ENCODE data around the gene MYO5B.

The MYO5B gene

GRCh38 chr18:49875155-49875554, 319.8 kb downstream of the MYO5B start:
- in situ Hi-C loops (cut with HindIII; ENCODE audit: low pct_ligation_motif_present, low sequenced_read_pairs): no loop called here
- no peak for DNase-seq
- H3K36me3 ChIP-seq (replicated peaks): no peaks in the 10 kb centered on the region
- no peak overlapping the region for H3K4me3 ChIP-seq (ENCODE audit: low read depth, low read length)
- no peak for TF ChIP-seq CTCF (IDR thresholded peaks at IDR 0.05; ENCODE audit: low read depth, low read length, missing control alignments)
- H3K27me3 ChIP-seq (replicated peaks): no peaks in the 10 kb centered on the region
- H3K27ac ChIP-seq: no peak overlapping the region

- Histone ChIP-seq H3K27ac (no peak overlapping the region), H3K36me3 (replicated peaks) (no peaks in the 10 kb centered on the region), H3K4me3 (ENCODE audit: low read depth, low read length) (no peak overlapping the region), H3K27me3 (replicated peaks) (no peaks in the 10 kb centered on the region)
- DNase-seq: no peak
- no peak for TF ChIP-seq CTCF (IDR thresholded peaks at IDR 0.05; ENCODE audit: low read depth, low read length, missing control alignments)
- in situ Hi-C loops (cut with HindIII; ENCODE audit: low pct_ligation_motif_present, low sequenced_read_pairs): no loop called here
Measured at GRCh38 chr18:49874238-49874637, 320.7 kb downstream of the MYO5B start.

- no peak for TF ChIP-seq CTCF (IDR thresholded peaks at IDR 0.05; ENCODE audit: low read depth, low read length, missing control alignments)
- Histone ChIP-seq H3K27me3 (replicated peaks) (no peaks in the 10 kb centered on the region), H3K27ac (no peak overlapping the region), H3K4me3 (ENCODE audit: low read depth, low read length) (no peak overlapping the region), H3K36me3 (replicated peaks) (no peaks in the 10 kb centered on the region)
- no peak for DNase-seq
- in situ Hi-C loops (cut with HindIII; ENCODE audit: low pct_ligation_motif_present, low sequenced_read_pairs): no loop called here
Measured at GRCh38 chr18:49869354-49869753, 325.6 kb downstream of the MYO5B start.

GRCh38 chr18:49866680-49867079, 328.3 kb downstream of the MYO5B start:
- in situ Hi-C loops (cut with HindIII; ENCODE audit: low pct_ligation_motif_present, low sequenced_read_pairs): no loop called here
- H3K27ac ChIP-seq: no peak overlapping the region
- DNase-seq: no peak
- TF ChIP-seq CTCF (IDR thresholded peaks at IDR 0.05; ENCODE audit: low read depth, low read length, missing control alignments): no peak
- no peaks in the 10 kb centered on the region for H3K36me3 ChIP-seq (replicated peaks)
- H3K4me3 ChIP-seq (ENCODE audit: low read depth, low read length): no peak overlapping the region
- H3K27me3 ChIP-seq (replicated peaks): no peaks in the 10 kb centered on the region

GRCh38 chr18:49865401-49865800, 329.5 kb downstream of the MYO5B start:
- no peak for DNase-seq
- Histone ChIP-seq H3K27me3 (replicated peaks) (no peaks in the 10 kb centered on the region), H3K4me3 (ENCODE audit: low read depth, low read length) (no peak overlapping the region), H3K27ac (no peak overlapping the region), H3K36me3 (replicated peaks) (no peaks in the 10 kb centered on the region)
- in situ Hi-C loops (cut with HindIII; ENCODE audit: low pct_ligation_motif_present, low sequenced_read_pairs): no loop called here
- TF ChIP-seq CTCF (IDR thresholded peaks at IDR 0.05; ENCODE audit: low read depth, low read length, missing control alignments): no peak

GRCh38 chr18:49863769-49864621, 331.0 kb downstream of the MYO5B start:
- H3K27ac ChIP-seq: no peak overlapping the region
- H3K4me3 ChIP-seq (ENCODE audit: low read depth, low read length): no peak overlapping the region
- in situ Hi-C loops (cut with HindIII; ENCODE audit: low pct_ligation_motif_present, low sequenced_read_pairs): no loop called here
- no peak for DNase-seq
- no peak for TF ChIP-seq CTCF (IDR thresholded peaks at IDR 0.05; ENCODE audit: low read depth, low read length, missing control alignments)
- no peaks in the 10 kb centered on the region for H3K27me3 ChIP-seq (replicated peaks)
- H3K36me3 ChIP-seq (replicated peaks): no peaks in the 10 kb centered on the region
